Natural killer cell treated with Interleukin-12 subunit alpha and Interleukin-12 subunit beta and Interleukin-15 and Interleukin-18, amount 100 ng/mL, for 72 hours (primary cell): Measurements from ENCODE around the gene LCE2D. TPM values are rescaled to one million over a fixed set of nuclear protein-coding genes. Genes with fewer than 3 reads are reported as not detected.
A peak's percentile ranks its signal among the peaks of the same experiment; 100 is the strongest.
"Not testable (repeated sequence)": the region's sequence is repeated elsewhere in the genome, so short reads cannot be mapped to it uniquely, and the experiment has no call there.

Experiments used
- ATAC-seq, 2 donors: fragments of 150-1000 bp; cut with Tn5 transposase in 1 of 2; sonication (Bioruptor Pico), chemical (Tn5 transposase) in 1 of 2; 2 replicates each; pipeline ENCODE4 v1.10.0; 2021
- DNase-seq: peaks from one replicate; pipeline ENCODE4 v3.0.0; 2022; ENCODE audit warnings: low spot score
- H3K27ac Mint-ChIP-seq, 2 donors: 1 replicate in 1 of 2; 2 replicates in 1 of 2; pipeline ENCODE4 v1.8.0; 2022; ENCODE audit warnings: mixed read lengths in 2 of 2, mild to moderate bottlenecking in 1 of 2, moderate library complexity in 1 of 2
- H3K27me3 Mint-ChIP-seq, 2 donors: 1 replicate in 1 of 2; 2 replicates in 1 of 2; pipeline ENCODE4 v1.8.0; 2022; ENCODE audit warnings: mixed read lengths in 2 of 2
- H3K36me3 Mint-ChIP-seq: one replicate; pipeline ENCODE4 v1.8.0; 2022; ENCODE audit warnings: mixed read lengths
- H3K4me1 Mint-ChIP-seq, 2 donors: 1 replicate in 1 of 2; 2 replicates in 1 of 2; pipeline ENCODE4 v1.8.0; 2022; ENCODE audit warnings: low read depth in 2 of 2, mixed read lengths in 2 of 2, mild to moderate bottlenecking in 1 of 2
- H3K4me3 Mint-ChIP-seq: one replicate; pipeline ENCODE4 v1.8.0; 2022; ENCODE audit warnings: mixed read lengths
- H3K9me3 Mint-ChIP-seq: 2 replicates; pipeline ENCODE4 v1.8.0; 2022; ENCODE audit warnings: mixed read lengths
- total RNA-seq, 2 donors: library from RNA; stranded (reverse); gene quantifications; one replicate each; pipeline ENCODE4 v1.2.3, GENCODE V29; 2022

LCE2D gene
- total RNA-seq, 2 donors from 2014 or later, result not detected

DNA sequence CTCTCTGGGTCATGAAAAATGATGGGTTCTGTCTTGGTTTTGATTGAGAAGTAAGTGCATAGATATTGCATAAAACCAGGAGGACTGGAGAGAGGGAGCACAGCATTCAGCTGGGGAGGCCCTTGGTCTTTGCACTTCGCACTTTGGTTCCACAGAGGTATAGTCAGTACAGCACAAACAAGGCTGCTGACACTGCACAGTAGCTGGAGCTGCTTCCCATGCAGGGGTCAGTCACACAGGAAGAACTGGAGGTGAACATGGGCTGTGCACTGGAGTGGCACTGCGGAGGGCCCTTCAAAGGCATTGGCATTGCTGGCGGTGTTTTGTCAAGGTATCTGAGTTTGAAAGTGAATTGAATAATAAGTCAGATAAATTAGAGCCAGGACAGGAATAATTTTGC, 4.5 kb upstream of the LCE2D start:
- peaks cover 2 to 4% of the 10 kb centered on the region in 2 donors for H3K4me1 Mint-ChIP-seq
- H3K36me3 Mint-ChIP-seq, result no peaks in the 10 kb centered on the region
- H3K4me3 Mint-ChIP-seq, result no peak overlapping the region
- no peak for ATAC-seq
- H3K27ac Mint-ChIP-seq, result no peak overlapping the region
- no peak for DNase-seq
- no peaks in the 10 kb centered on the region for H3K9me3 Mint-ChIP-seq
- H3K27me3 Mint-ChIP-seq, result peaks cover 27 to 28% of the 10 kb centered on the region in 2 donors

- H3K36me3 Mint-ChIP-seq, H3K4me1 Mint-ChIP-seq, H3K4me3 Mint-ChIP-seq, H3K9me3 Mint-ChIP-seq, DNase-seq, ATAC-seq, H3K27ac Mint-ChIP-seq: not testable (repeated sequence)
- peaks cover 22 to 45% of the 10 kb centered on the region in 2 donors for H3K27me3 Mint-ChIP-seq
Observed at GRCh38 chr1:152666171-152666570, 3.0 kb downstream of the LCE2D start.

DNA sequence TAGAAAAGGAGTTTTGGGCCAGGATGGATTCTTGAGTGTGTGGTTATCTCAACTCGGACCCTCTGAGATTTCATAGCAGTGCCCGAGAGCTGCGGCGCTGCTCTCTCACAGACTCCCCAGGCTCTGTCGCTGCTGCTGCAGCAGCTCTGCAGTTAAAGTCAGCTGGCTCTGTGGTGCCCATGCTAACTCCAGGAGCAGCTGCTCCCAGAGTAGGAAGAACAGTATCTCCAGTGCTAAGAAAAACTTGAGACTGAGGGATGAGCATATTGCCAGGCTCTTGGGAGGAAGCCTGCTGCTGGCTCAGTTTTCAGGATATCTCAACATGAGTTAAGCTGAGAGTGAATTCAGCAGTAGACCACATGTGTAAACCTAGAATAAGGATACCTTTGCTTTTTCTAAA, 4.5 kb downstream of the LCE2D start:
- Mint-ChIP-seq H3K9me3 (no peaks in the 10 kb centered on the region), H3K36me3 (no peaks in the 10 kb centered on the region), H3K4me3 (no peak overlapping the region), H3K27me3 (peaks cover 23 to 49% of the 10 kb centered on the region in 2 donors), H3K4me1 (no peaks in the 10 kb centered on the region), H3K27ac (no peak overlapping the region)
- no peak for ATAC-seq
- no peak for DNase-seq

- ATAC-seq, result no peak
- no peaks in the 10 kb centered on the region for H3K9me3 Mint-ChIP-seq
- peaks cover 20 to 55% of the 10 kb centered on the region in 2 donors for H3K27me3 Mint-ChIP-seq
- no peak overlapping the region for H3K4me3 Mint-ChIP-seq
- H3K4me1 Mint-ChIP-seq, result no peaks in the 10 kb centered on the region
- DNase-seq, result no peak
- H3K36me3 Mint-ChIP-seq, result no peaks in the 10 kb centered on the region
- no peak overlapping the region for H3K27ac Mint-ChIP-seq
Observed at GRCh38 chr1:152673016-152673415, 9.8 kb downstream of the LCE2D start.

DNA sequence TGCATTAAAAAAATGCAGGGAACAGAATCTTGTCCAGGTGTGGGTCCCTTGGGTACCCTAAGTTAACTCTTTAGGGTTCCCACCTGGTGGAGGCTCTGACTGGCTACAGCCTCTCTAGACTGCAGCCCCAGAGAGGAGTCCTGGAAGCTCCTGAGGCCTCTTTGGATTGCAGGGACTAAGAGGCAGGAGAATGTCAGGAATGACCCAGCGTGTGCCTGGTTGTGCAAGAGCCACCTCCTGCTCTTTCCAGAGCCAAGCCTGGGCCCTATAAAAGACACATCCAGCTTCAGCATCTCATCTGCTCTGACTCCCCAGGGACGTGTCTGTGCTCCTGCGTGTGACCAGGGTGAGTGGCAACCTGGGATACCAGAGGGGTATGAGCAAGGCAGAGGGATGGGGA, 11.8 kb downstream of the LCE2D start, which contains the start of gene LCE2C:
Gene LCE2C (plus strand): TSS at position 297 of the 400 bp plus-strand sequence. CDS start 737 bp downstream, outside the sequence.
- not testable (repeated sequence) for DNase-seq, H3K4me3 Mint-ChIP-seq, H3K9me3 Mint-ChIP-seq, H3K4me1 Mint-ChIP-seq, ATAC-seq, H3K36me3 Mint-ChIP-seq, H3K27ac Mint-ChIP-seq
- H3K27me3 Mint-ChIP-seq, result peaks cover 26 to 50% of the 10 kb centered on the region in 2 donors

- Mint-ChIP-seq H3K27me3 (peaks cover 33 to 53% of the 10 kb centered on the region in 2 donors), H3K9me3 (no peaks in the 10 kb centered on the region), H3K27ac (no peak overlapping the region), H3K4me1 (no peaks in the 10 kb centered on the region), H3K36me3 (no peaks in the 10 kb centered on the region), H3K4me3 (no peak overlapping the region)
- DNase-seq, result no peak
- peak in 1 of 2 donors; percentile 43 for ATAC-seq
Observed at GRCh38 chr1:152679459-152679858, 16.3 kb downstream of the LCE2D start.

DNA sequence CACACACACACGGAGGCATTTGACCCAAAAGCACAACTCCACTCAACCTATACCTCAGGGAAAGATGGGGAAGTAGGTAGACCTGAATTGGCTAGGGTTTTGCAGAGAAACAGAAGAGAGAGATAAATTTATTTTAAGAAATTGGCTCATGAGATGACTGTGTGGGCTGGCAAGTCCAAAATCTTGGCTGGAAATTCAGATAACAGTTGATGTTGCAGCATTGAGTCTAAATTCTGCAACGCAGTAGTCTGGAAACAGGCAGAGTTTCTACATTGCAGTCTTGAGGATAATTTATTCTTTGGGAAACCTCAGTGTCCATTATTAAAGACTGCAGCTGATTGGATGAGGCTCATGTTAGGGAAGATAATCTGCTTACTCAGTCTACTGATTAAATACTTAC, 18.4 kb downstream of the LCE2D start:
- ATAC-seq, result no peak
- H3K4me3 Mint-ChIP-seq, result no peak overlapping the region

GRCh38 chr1:152683846-152684245, 20.7 kb downstream of the LCE2D start:
- DNase-seq, result no peak
- peaks cover 31 to 58% of the 10 kb centered on the region in 2 donors for H3K27me3 Mint-ChIP-seq
- no peaks in the 10 kb centered on the region for H3K36me3 Mint-ChIP-seq
- H3K9me3 Mint-ChIP-seq, result no peaks in the 10 kb centered on the region
- ATAC-seq, result no peak
- no peak overlapping the region for H3K27ac Mint-ChIP-seq
- H3K4me1 Mint-ChIP-seq, result no peaks in the 10 kb centered on the region
- no peak overlapping the region for H3K4me3 Mint-ChIP-seq

More for the DNA sequence above, 18.4 kb downstream of the LCE2D start:
- no peaks in the 10 kb centered on the region for H3K36me3 Mint-ChIP-seq
- H3K27me3 Mint-ChIP-seq, result peaks cover 31 to 54% of the 10 kb centered on the region in 2 donors
- DNase-seq, result no peak
- H3K27ac Mint-ChIP-seq, result no peak overlapping the region
- H3K4me1 Mint-ChIP-seq, result no peaks in the 10 kb centered on the region
- no peaks in the 10 kb centered on the region for H3K9me3 Mint-ChIP-seq

GRCh38 chr1:152685823-152686222, 22.6 kb downstream of the LCE2D start, which contains the start of gene LCE2B:
TSS of gene LCE2B (plus strand) at chr1:152686123. CDS start at chr1:152686844, 721 bp downstream.
- not testable (repeated sequence) for H3K9me3 Mint-ChIP-seq, H3K27ac Mint-ChIP-seq, H3K4me1 Mint-ChIP-seq, H3K36me3 Mint-ChIP-seq, DNase-seq, H3K4me3 Mint-ChIP-seq
- peak in 1 of 2 donors; percentile 32 for ATAC-seq
- H3K27me3 Mint-ChIP-seq, result peaks cover 32 to 65% of the 10 kb centered on the region in 2 donors

DNA sequence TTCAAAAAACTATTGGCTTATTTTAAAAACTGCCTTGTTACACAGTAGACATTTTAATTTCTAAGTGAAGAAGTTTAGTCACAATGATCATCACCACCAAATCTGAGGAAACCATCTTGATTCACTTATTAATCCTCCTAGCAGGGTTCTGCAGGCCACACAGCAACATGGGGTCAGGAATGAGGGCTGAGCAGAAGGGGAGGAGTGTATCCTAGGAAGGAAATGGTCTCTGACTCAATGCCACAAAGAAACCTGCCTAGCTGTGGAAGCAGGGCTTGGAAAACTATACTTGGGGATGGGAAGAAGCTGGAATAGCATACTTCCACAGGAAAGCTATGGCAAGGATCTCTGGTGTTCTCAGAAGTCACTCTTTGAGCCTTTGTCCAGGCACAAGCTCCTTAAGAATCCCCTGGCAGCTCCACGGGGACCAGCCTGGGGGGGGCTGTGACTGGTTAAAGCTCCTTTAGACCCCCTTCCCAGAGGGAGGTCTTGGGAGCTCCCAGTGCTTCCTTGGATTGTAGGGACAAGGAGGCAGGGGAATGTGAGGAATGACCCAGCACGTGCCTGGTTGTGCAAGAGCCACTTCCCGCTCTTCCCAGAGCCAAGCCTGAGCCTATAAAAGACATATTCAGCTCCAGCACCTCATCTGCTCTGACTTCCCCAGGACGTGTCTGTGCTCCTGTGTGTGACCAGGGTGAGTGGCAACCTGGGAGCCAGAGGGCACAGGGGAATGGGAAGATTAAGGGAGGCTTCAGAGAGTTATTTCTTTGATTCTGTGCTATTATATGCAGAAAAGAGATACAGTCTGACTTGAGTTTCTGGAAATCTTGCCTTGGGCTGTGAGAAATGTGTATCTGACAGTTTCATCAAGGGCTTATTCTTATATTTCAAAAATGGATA, 34.8 kb downstream of the LCE2D start, which contains the start of gene LCE2A:
Gene LCE2A (plus strand): TSS at position 645 of the 900 bp plus-strand sequence. CDS start 557 bp downstream, outside the sequence.
- Mint-ChIP-seq H3K9me3 (no peaks in the 10 kb centered on the region), H3K4me1 (no peaks in the 10 kb centered on the region), H3K36me3 (no peaks in the 10 kb centered on the region), H3K27ac (no peak within 1 kb of the TSS), H3K4me3 (no peak within 1 kb of the TSS), H3K27me3 (peaks cover 18 to 33% of the 10 kb centered on the region in 2 donors)
- DNase-seq (no peak), ATAC-seq (no peak)

GRCh38 chr1:152699746-152700145, 36.6 kb downstream of the LCE2D start:
- no peak overlapping the region for H3K4me3 Mint-ChIP-seq
- no peak for DNase-seq
- no peak for ATAC-seq
- H3K4me1 Mint-ChIP-seq, result no peaks in the 10 kb centered on the region
- peaks cover 15 to 29% of the 10 kb centered on the region in 2 donors for H3K27me3 Mint-ChIP-seq
- H3K36me3 Mint-ChIP-seq, result no peaks in the 10 kb centered on the region
- peaks cover 4% of the 10 kb centered on the region for H3K9me3 Mint-ChIP-seq
- no peak overlapping the region for H3K27ac Mint-ChIP-seq

DNA sequence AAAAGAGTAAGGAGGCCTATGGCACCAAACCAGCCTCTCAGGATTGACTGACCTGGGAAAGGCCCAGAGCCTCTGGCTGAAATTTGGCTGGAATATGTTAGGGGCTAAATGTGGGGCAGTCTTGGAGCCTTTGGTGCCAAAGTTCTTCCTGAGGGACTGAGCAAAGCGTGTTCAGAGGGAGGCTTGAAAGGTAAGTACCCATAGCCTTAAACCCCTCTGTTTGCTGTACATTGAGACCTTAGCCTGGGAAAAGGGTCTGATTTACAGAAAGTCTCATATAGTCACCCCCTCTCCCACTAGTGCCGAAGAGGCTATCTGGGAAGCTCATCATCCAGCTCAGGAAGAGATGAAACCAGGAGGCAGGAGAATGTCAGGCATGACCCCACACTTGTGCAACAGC, 44.7 kb downstream of the LCE2D start, which contains the start of gene LCE4A:
Gene LCE4A (plus strand): TSS at position 301 of the 400 bp plus-strand sequence. CDS start 916 bp downstream, outside the sequence.
- H3K27me3 Mint-ChIP-seq, result peaks cover 18 to 31% of the 10 kb centered on the region in 2 donors
- H3K36me3 Mint-ChIP-seq, result no peaks in the 10 kb centered on the region
- no peak within 1 kb of the TSS for H3K4me3 Mint-ChIP-seq
- H3K9me3 Mint-ChIP-seq, result peaks cover 4% of the 10 kb centered on the region
- no peak within 1 kb of the TSS for H3K27ac Mint-ChIP-seq
- DNase-seq, result no peak
- no peaks in the 10 kb centered on the region for H3K4me1 Mint-ChIP-seq
- ATAC-seq, result no peak
